Stomach smooth muscle (tissue), 2 donors: ENCODE data around the gene ABCC12.

Experiments
- H3K27ac ChIP-seq: one replicate; pipeline ENCODE4 v1.7.0; 2013; ENCODE audit warnings: mild to moderate bottlenecking, low read length, inconsistent platforms
- H3K27me3 ChIP-seq, 2 donors: one replicate each; pipeline ENCODE4 v1.7.0; 2013; ENCODE audit warnings: low read length in 2 of 2; ENCODE audit not compliant: insufficient read depth in 2 of 2, control insufficient read depth in 1 of 2
- H3K36me3 ChIP-seq, 2 donors: one replicate each; pipeline ENCODE4 v1.7.0; 2013; ENCODE audit warnings: low read length in 2 of 2; ENCODE audit not compliant: control insufficient read depth in 2 of 2, insufficient read depth in 2 of 2
- H3K4me1 ChIP-seq: one replicate; pipeline ENCODE4 v1.7.0; 2013; ENCODE audit warnings: low read length; ENCODE audit not compliant: control insufficient read depth, insufficient read depth
- H3K4me3 ChIP-seq, 2 donors: one replicate each; pipeline ENCODE4 v1.7.0; 2013; ENCODE audit warnings: low read length in 2 of 2
- H3K9ac ChIP-seq, 2 donors: one replicate each; pipeline ENCODE4 v1.7.0; 2013; ENCODE audit warnings: low read length in 2 of 2, mild to moderate bottlenecking in 1 of 2
- H3K9me3 ChIP-seq, 2 donors: one replicate each; pipeline ENCODE4 v1.7.0; 2013; ENCODE audit warnings: low read length in 2 of 2; ENCODE audit not compliant: control insufficient read depth in 2 of 2
- donor health status: healthy.
- donor health status: Pancreatic carcinoma.

Gene ABCC12

GRCh38 chr16:48146710-48147109, 9.1 kb downstream of the ABCC12 start:
- no peak overlapping the region for H3K9ac ChIP-seq
- H3K9me3 ChIP-seq, result peaks cover 2 to 3% of the 10 kb centered on the region in 2 donors
- no peaks in the 10 kb centered on the region for H3K4me1 ChIP-seq
- H3K4me3 ChIP-seq, result no peak overlapping the region
- peaks cover 2 to 3% of the 10 kb centered on the region in 2 donors for H3K27me3 ChIP-seq
- H3K27ac ChIP-seq, result no peak overlapping the region
- H3K36me3 ChIP-seq, result no peaks in the 10 kb centered on the region

GRCh38 chr16:48146131-48146530, 9.7 kb downstream of the ABCC12 start:
- H3K36me3 ChIP-seq, result no peaks in the 10 kb centered on the region
- H3K4me3 ChIP-seq, result no peak overlapping the region
- H3K27ac ChIP-seq, result no peak overlapping the region
- H3K4me1 ChIP-seq, result no peaks in the 10 kb centered on the region
- H3K9ac ChIP-seq, result no peak overlapping the region
- peaks cover 0 to 3% of the 10 kb centered on the region in 2 donors for H3K27me3 ChIP-seq
- H3K9me3 ChIP-seq, result peaks cover 2% of the 10 kb centered on the region in 2 donors

- Histone ChIP-seq H3K4me3 (no peak overlapping the region), H3K9ac (no peak overlapping the region), H3K9me3 (peaks cover 2 to 3% of the 10 kb centered on the region in 2 donors), H3K4me1 (no peaks in the 10 kb centered on the region), H3K36me3 (no peaks in the 10 kb centered on the region), H3K27me3 (peaks cover 0 to 3% of the 10 kb centered on the region in 2 donors), H3K27ac (no peak overlapping the region)
Measured at GRCh38 chr16:48143812-48144368, 11.9 kb downstream of the ABCC12 start.

- H3K4me1 ChIP-seq, result no peaks in the 10 kb centered on the region
- no peak overlapping the region for H3K4me3 ChIP-seq
- H3K36me3 ChIP-seq, result no peaks in the 10 kb centered on the region
- H3K9ac ChIP-seq, result no peak overlapping the region
- peaks cover 0 to 3% of the 10 kb centered on the region in 2 donors for H3K9me3 ChIP-seq
- peaks cover 0 to 3% of the 10 kb centered on the region in 2 donors for H3K27me3 ChIP-seq
- no peak overlapping the region for H3K27ac ChIP-seq
Measured at GRCh38 chr16:48140821-48141220, 15.0 kb downstream of the ABCC12 start.

GRCh38 chr16:48139517-48139916, 16.3 kb downstream of the ABCC12 start:
- no peak overlapping the region for H3K9ac ChIP-seq
- H3K9me3 ChIP-seq, result peaks cover 0 to 3% of the 10 kb centered on the region in 2 donors
- H3K36me3 ChIP-seq, result no peaks in the 10 kb centered on the region
- no peak overlapping the region for H3K27ac ChIP-seq
- H3K27me3 ChIP-seq, result peaks cover 0 to 3% of the 10 kb centered on the region in 2 donors
- no peak overlapping the region for H3K4me3 ChIP-seq
- no peaks in the 10 kb centered on the region for H3K4me1 ChIP-seq

- Histone ChIP-seq H3K4me1 (no peaks in the 10 kb centered on the region), H3K4me3 (no peak overlapping the region), H3K9me3 (peaks cover 0 to 3% of the 10 kb centered on the region in 2 donors), H3K9ac (no peak overlapping the region), H3K36me3 (no peaks in the 10 kb centered on the region), H3K27ac (no peak overlapping the region), H3K27me3 (peaks cover 0 to 3% of the 10 kb centered on the region in 2 donors)
Measured at GRCh38 chr16:48138543-48138942, 17.2 kb downstream of the ABCC12 start.

GRCh38 chr16:48137822-48138221, 18.0 kb downstream of the ABCC12 start:
- Histone ChIP-seq H3K27me3 (peaks cover 0 to 3% of the 10 kb centered on the region in 2 donors), H3K9ac (no peak overlapping the region), H3K27ac (no peak overlapping the region), H3K36me3 (no peaks in the 10 kb centered on the region), H3K4me1 (no peaks in the 10 kb centered on the region), H3K4me3 (no peak overlapping the region), H3K9me3 (peaks cover 0 to 3% of the 10 kb centered on the region in 2 donors)

- no peak overlapping the region for H3K27ac ChIP-seq
- no peaks in the 10 kb centered on the region for H3K4me1 ChIP-seq
- peaks cover 0 to 3% of the 10 kb centered on the region in 2 donors for H3K9me3 ChIP-seq
- H3K9ac ChIP-seq, result no peak overlapping the region
- H3K36me3 ChIP-seq, result no peaks in the 10 kb centered on the region
- H3K27me3 ChIP-seq, result no peaks in the 10 kb centered on the region
- no peak overlapping the region for H3K4me3 ChIP-seq
Measured at GRCh38 chr16:48136547-48137360, 19.0 kb downstream of the ABCC12 start.

GRCh38 chr16:48133455-48134211, 22.2 kb downstream of the ABCC12 start:
- no peak overlapping the region for H3K4me3 ChIP-seq
- H3K4me1 ChIP-seq, result no peaks in the 10 kb centered on the region
- no peak overlapping the region for H3K9ac ChIP-seq
- no peaks in the 10 kb centered on the region for H3K36me3 ChIP-seq
- H3K27ac ChIP-seq, result no peak overlapping the region
- no peaks in the 10 kb centered on the region for H3K9me3 ChIP-seq
- peaks cover 0 to 5% of the 10 kb centered on the region in 2 donors for H3K27me3 ChIP-seq

GRCh38 chr16:48132696-48133095, 23.1 kb downstream of the ABCC12 start:
- H3K36me3 ChIP-seq, result no peaks in the 10 kb centered on the region
- no peak overlapping the region for H3K27ac ChIP-seq

More at GRCh38 chr16:48132696-48133095, 23.1 kb downstream of the ABCC12 start:
- Histone ChIP-seq H3K27me3 (peaks cover 0 to 5% of the 10 kb centered on the region in 2 donors), H3K9me3 (no peaks in the 10 kb centered on the region), H3K4me3 (no peak overlapping the region), H3K4me1 (no peaks in the 10 kb centered on the region), H3K9ac (no peak overlapping the region)
